GM19043 (cell line): ENCODE results near the gene HNRNPH2.

Experiments used
- ATAC-seq: cut with Tn5 transposase; IDR thresholded peaks from one replicate; pipeline ENCODE4 v1.9.1; 2021; ENCODE audit warnings: low read depth; ENCODE audit not compliant: unreplicated experiment

HNRNPH2 gene

GRCh38 chrX:101450961-101451360, 42.9 kb downstream of the HNRNPH2 start:
- no peak for ATAC-seq

GRCh38 chrX:101452056-101452455, 44.0 kb downstream of the HNRNPH2 start:
- no peak for ATAC-seq

GRCh38 chrX:101460669-101461068, 52.6 kb downstream of the HNRNPH2 start:
- no peak for ATAC-seq

DNA sequence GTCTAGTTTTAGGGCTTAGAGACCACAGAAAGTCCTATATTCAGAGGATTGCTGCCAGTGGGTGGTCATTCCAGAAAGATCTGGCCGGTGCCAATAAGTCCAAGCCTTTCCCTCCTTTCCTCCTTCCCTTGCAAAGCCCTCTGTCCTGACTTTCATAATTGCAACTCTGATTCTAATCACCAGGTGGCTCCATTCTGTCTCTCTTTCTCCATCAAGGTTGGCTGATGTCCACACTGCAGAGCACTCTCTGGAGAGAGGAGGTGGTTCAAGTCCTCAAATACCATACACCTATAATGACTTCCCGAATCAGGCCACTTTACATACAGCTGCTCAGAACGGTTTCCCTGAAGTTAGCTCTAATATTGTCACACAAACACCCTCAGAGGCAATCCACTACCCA, 54.9 kb downstream of the HNRNPH2 start:
- ATAC-seq, result no peak
